ENCODE measurements around the gene UROC1. TPM values are rescaled to one million over a fixed set of nuclear protein-coding genes. Genes with fewer than 3 reads are reported as not detected.

Gene UROC1
- total RNA-seq, 4 donors from 2014 or later, result not detected

GRCh38 chr3:126466886-126467610 lies 50.5 kb downstream of the UROC1 start:
- 86 to 96% methylated on average over 10 to 16 of the region's 19 CpGs for WGBS, 2 donors

GRCh38 chr3:126465928-126466544 lies 51.5 kb downstream of the UROC1 start:
- H3K27me3 ChIP-seq, result no peaks in the 10 kb centered on the region
- WGBS, 2 donors, result 74 to 76% methylated on average over 16 of the region's 16 CpGs
- H3K4me3 ChIP-seq, result no peak overlapping the region
- intact Hi-C loops (cut with DNase I), result no loop called here
- no peaks in the 10 kb centered on the region for H3K9me3 ChIP-seq
- no peak for DNase-seq
- peak overlapping the region in 2 of 4 donors; percentile 0 to 13 for H3K27ac ChIP-seq
- H3K4me1 ChIP-seq, result peaks cover 0 to 22% (median 0%) of the 10 kb centered on the region in 3 donors
- peaks cover 53 to 100% (median 86%) of the 10 kb centered on the region in 3 donors for H3K36me3 ChIP-seq
- TF ChIP-seq POLR2A (IDR thresholded peaks at IDR 0.05), result no peak
- no peak for TF ChIP-seq CTCF (IDR thresholded peaks at IDR 0.05)

More at GRCh38 chr3:126466886-126467610, 50.5 kb downstream of the UROC1 start:
- DNase-seq, result no peak
- Histone ChIP-seq H3K27me3 (no peaks in the 10 kb centered on the region), H3K9me3 (no peaks in the 10 kb centered on the region), H3K4me1 (peaks cover 2 to 32% (median 3%) of the 10 kb centered on the region in 3 donors), H3K36me3 (peaks cover 43 to 98% (median 80%) of the 10 kb centered on the region in 3 donors), H3K4me3 (no peak overlapping the region), H3K27ac (no peak overlapping the region)
- intact Hi-C loops (cut with DNase I), result no loop called here
- TF ChIP-seq CTCF (IDR thresholded peaks at IDR 0.05), result no peak
- no peak for TF ChIP-seq POLR2A (IDR thresholded peaks at IDR 0.05)

- DNase-seq, result no peak
- WGBS, 2 donors, result 97% methylated on average over 7 of the region's 11 CpGs; no CpG with 5 or more reads in 1 of the 2 donors
- H3K36me3 ChIP-seq, result peaks cover 46 to 100% (median 78%) of the 10 kb centered on the region in 3 donors
- intact Hi-C loops (cut with DNase I), result no loop called here
- no peak overlapping the region for H3K27ac ChIP-seq
- H3K4me1 ChIP-seq, result peaks cover 0 to 22% (median 0%) of the 10 kb centered on the region in 3 donors
- no peak for TF ChIP-seq CTCF (IDR thresholded peaks at IDR 0.05)
- TF ChIP-seq POLR2A (IDR thresholded peaks at IDR 0.05), result no peak
- no peaks in the 10 kb centered on the region for H3K27me3 ChIP-seq
- H3K4me3 ChIP-seq, result no peak overlapping the region
- H3K9me3 ChIP-seq, result no peaks in the 10 kb centered on the region
Measured at GRCh38 chr3:126464997-126465396, 52.6 kb downstream of the UROC1 start.

- Histone ChIP-seq H3K27me3 (no peaks in the 10 kb centered on the region), H3K36me3 (peaks cover 41 to 100% (median 78%) of the 10 kb centered on the region in 3 donors), H3K9me3 (no peaks in the 10 kb centered on the region), H3K27ac (no peak overlapping the region), H3K4me3 (no peak overlapping the region), H3K4me1 (peaks cover 0 to 22% (median 0%) of the 10 kb centered on the region in 3 donors)
- WGBS, 2 donors, result 69 to 76% methylated on average over 4 of the region's 4 CpGs
- no peak for DNase-seq
- TF ChIP-seq CTCF (IDR thresholded peaks at IDR 0.05), result no peak
- TF ChIP-seq POLR2A (IDR thresholded peaks at IDR 0.05), result no peak
- intact Hi-C loops (cut with DNase I), result no loop called here
Measured at GRCh38 chr3:126464494-126464893, 53.1 kb downstream of the UROC1 start.

- no CpG with 5 or more reads among the region's 4 CpGs for WGBS, 2 donors
- Histone ChIP-seq H3K27ac (no peak overlapping the region), H3K9me3 (no peaks in the 10 kb centered on the region), H3K36me3 (peaks cover 37 to 100% (median 77%) of the 10 kb centered on the region in 3 donors), H3K27me3 (no peaks in the 10 kb centered on the region), H3K4me1 (peaks cover 0 to 22% (median 0%) of the 10 kb centered on the region in 3 donors), H3K4me3 (no peak overlapping the region)
- no peak for TF ChIP-seq CTCF (IDR thresholded peaks at IDR 0.05)
- TF ChIP-seq POLR2A (IDR thresholded peaks at IDR 0.05), result no peak
- DNase-seq, result no peak
- intact Hi-C loops (cut with DNase I), result no loop called here
Measured at GRCh38 chr3:126464093-126464492, 53.5 kb downstream of the UROC1 start.
